HCT116 (cell line): Measurements from ENCODE around the gene MAP3K8.
A peak's percentile ranks its signal among the peaks of the same experiment; 100 is the strongest.

Experiments used
- CEBPB ChIP-seq: IDR thresholded peaks from 2 replicates; pipeline ENCODE4 v1.6.1; 2012; ENCODE audit warnings: low read depth
- CTCF ChIP-seq, 3 experiments: fragments of 200-600 bp in 1 of 3; sonication (generic) in 1 of 3; IDR thresholded peaks in 2 of 3; conservative IDR thresholded peaks in 1 of 3; 2 replicates each; pipeline ENCODE4 v1.5.1; 2012 to 2017; ENCODE audit warnings: low read depth in 2 of 3, low read length in 2 of 3, antibody characterized with exemption in 1 of 3, borderline replicate concordance in 1 of 3, control low read depth in 1 of 3, mild to moderate bottlenecking in 1 of 3, mixed read lengths in 1 of 3, mixed run types in 1 of 3, moderate library complexity in 1 of 3; ENCODE audit not compliant: insufficient read depth in 1 of 3
- EGR1 ChIP-seq: IDR thresholded peaks from 2 replicates; pipeline ENCODE4 v1.6.1; 2012; ENCODE audit warnings: low read depth
- EZH2 ChIP-seq: fragments of 200-600 bp; sonication (generic); IDR thresholded peaks from 2 replicates; pipeline ENCODE4 v1.6.1; 2017; ENCODE audit warnings: antibody characterized with exemption, mixed run types
- EZH2phosphoT487 ChIP-seq: fragments of 200-600 bp; IDR thresholded peaks from 2 replicates; pipeline ENCODE4 v1.6.1; 2018; ENCODE audit warnings: antibody characterized with exemption, borderline replicate concordance
- JUND ChIP-seq: IDR thresholded peaks from 2 replicates; pipeline ENCODE4 v1.6.1; 2012
- MAX ChIP-seq: IDR thresholded peaks from 2 replicates; pipeline ENCODE4 v1.6.1; 2012
- POLR2A ChIP-seq: IDR thresholded peaks from 2 replicates; pipeline ENCODE4 v1.7.0; 2011; ENCODE audit warnings: borderline replicate concordance; ENCODE audit not compliant: insufficient read depth, insufficient read length; ENCODE audit errors: extremely low read depth
- POLR2AphosphoS5 ChIP-seq: IDR thresholded peaks from 2 replicates; pipeline ENCODE4 v1.6.1; 2011; ENCODE audit warnings: mild to moderate bottlenecking, low read depth, low read length, moderate library complexity
- REST ChIP-seq: IDR thresholded peaks from 2 replicates; pipeline ENCODE4 v1.6.1; 2012; ENCODE audit warnings: low read depth
- SP1 ChIP-seq: IDR thresholded peaks from 2 replicates; pipeline ENCODE4 v1.6.1; 2012; ENCODE audit warnings: low read depth
- SRF ChIP-seq: IDR thresholded peaks from 2 replicates; pipeline ENCODE4 v1.6.1; 2012; ENCODE audit warnings: low read depth
- ZBTB33 ChIP-seq: IDR thresholded peaks from 2 replicates; pipeline ENCODE4 v1.6.1; 2011; ENCODE audit warnings: mild to moderate bottlenecking, low read length, moderate library complexity; ENCODE audit not compliant: insufficient replicate concordance; ENCODE audit errors: extremely low read depth

- no peak for TF ChIP-seq POLR2AphosphoS5
- TF ChIP-seq SRF, result peak; percentile 79
- no peak for TF ChIP-seq POLR2A
- TF ChIP-seq CTCF (IDR thresholded peaks at IDR 0.05 in 2 of 3, conservative IDR thresholded peaks at IDR 0.05 in 1 of 3; ENCODE audit: borderline replicate concordance in 1 of 3, insufficient read depth in 1 of 3, low read depth in 2 of 3, low read length in 2 of 3), result no peak
- peak; percentile 95 for TF ChIP-seq SP1
- no peak for TF ChIP-seq EGR1
- peak; percentile 76; the same call in 1 of the 2 replicates for TF ChIP-seq MAX
- TF ChIP-seq JUND, result peak; percentile 90
- no peak for TF ChIP-seq EZH2phosphoT487
- TF ChIP-seq ZBTB33, result no peak
- TF ChIP-seq REST, result no peak
- TF ChIP-seq CEBPB, result peak; percentile 98
- TF ChIP-seq EZH2, result no peak
Measured at GRCh38 chr10:30447125-30447799, 13.3 kb downstream of the MAP3K8 start.
